Stimulated activated CD4-positive, alpha-beta T cell treated with anti-CD3 and anti-CD28 coated beads, Interleukin-12 subunit alpha, Interleukin-12 subunit beta, amount 100 ng/mL, for 24 hours (primary cell): Measurements from ENCODE around the gene CCDC154.
A peak's percentile ranks its signal among the peaks of the same experiment; 100 is the strongest.
"Not testable (repeated sequence)": the region's sequence is repeated elsewhere in the genome, so short reads cannot be mapped to it uniquely, and the experiment has no call there.

Experiments used
- DNase-seq, 2 experiments: peaks; one replicate each; pipeline ENCODE4 v3.0.0-alpha.2; 2020; ENCODE audit warnings: low read depth in 2 of 2

Gene CCDC154

GRCh38 chr16:1474082-1474795 lies 29.9 kb upstream of the CCDC154 start:
- no peak for DNase-seq

- DNase-seq: no peak
Observed at GRCh38 chr16:1472974-1473373, 28.6 kb upstream of the CCDC154 start.

GRCh38 chr16:1471569-1472194 lies 27.3 kb upstream of the CCDC154 start:
- DNase-seq: no peak

- DNase-seq: no peak
Observed at GRCh38 chr16:1470481-1471251, 26.3 kb upstream of the CCDC154 start.

- no peak for DNase-seq
Observed at GRCh38 chr16:1469693-1470201, 25.4 kb upstream of the CCDC154 start.

GRCh38 chr16:1469141-1469540 lies 24.8 kb upstream of the CCDC154 start:
- not testable (repeated sequence) for DNase-seq

- no peak for DNase-seq
Observed at GRCh38 chr16:1468426-1468810, 24.1 kb upstream of the CCDC154 start.

- DNase-seq: no peak
Observed at GRCh38 chr16:1466968-1467521, 22.7 kb upstream of the CCDC154 start.

GRCh38 chr16:1466054-1466453 lies 21.7 kb upstream of the CCDC154 start:
- DNase-seq: no peak

- DNase-seq: no peak
Observed at GRCh38 chr16:1465567-1465915, 21.2 kb upstream of the CCDC154 start.

- no peak for DNase-seq
Observed at GRCh38 chr16:1464894-1465566, 20.7 kb upstream of the CCDC154 start.

- no peak for DNase-seq
Observed at GRCh38 chr16:1464196-1464893, 20.0 kb upstream of the CCDC154 start.

GRCh38 chr16:1461146-1461545 lies 16.8 kb upstream of the CCDC154 start:
- DNase-seq: no peak

- DNase-seq: no peak
Observed at GRCh38 chr16:1460602-1461138, 16.3 kb upstream of the CCDC154 start.

- no peak for DNase-seq
Observed at GRCh38 chr16:1459967-1460366, 15.6 kb upstream of the CCDC154 start.

GRCh38 chr16:1458977-1459341 lies 14.6 kb upstream of the CCDC154 start:
- no peak for DNase-seq

- peak in 1 of 2 experiments; percentile 15 for DNase-seq
Observed at GRCh38 chr16:1458336-1458976, 14.1 kb upstream of the CCDC154 start.

GRCh38 chr16:1457489-1458245 lies 13.3 kb upstream of the CCDC154 start:
- DNase-seq: no peak

- no peak for DNase-seq
Observed at GRCh38 chr16:1456951-1457350, 12.6 kb upstream of the CCDC154 start.
